ENCODE results near the gene BPNT1. TPM values are rescaled to one million over a fixed set of nuclear protein-coding genes. Genes with fewer than 3 reads are reported as not detected.

The BPNT1 gene
- polyA plus RNA-seq, 1 donor from 2014 or later: 47.2 TPM

- Histone ChIP-seq H3F3A (ENCODE audit: insufficient read depth, low read length, poor library complexity, severe bottlenecking) (no peaks in the 10 kb centered on the region), H3K4me3 (ENCODE audit: low read length) (no peak overlapping the region), H3K79me2 (replicated peaks; ENCODE audit: insufficient read depth, low read length) (no peaks in the 10 kb centered on the region), H3K27ac (ENCODE audit: low read length) (no peak overlapping the region), H3K9me3 (ENCODE audit: low read length) (no peaks in the 10 kb centered on the region), H3K36me3 (ENCODE audit: insufficient read depth, low read length) (peaks cover 6% of the 10 kb centered on the region), H2AFZ (ENCODE audit: low read depth, low read length) (no peak overlapping the region), H3K9me2 (ENCODE audit: insufficient read depth, low read length) (no peaks in the 10 kb centered on the region), H4K20me1 (ENCODE audit: insufficient read depth) (no peaks in the 10 kb centered on the region), H3K4me2 (ENCODE audit: low read length) (no peak overlapping the region), H3K27me3 (ENCODE audit: insufficient read depth, low read depth, low read length) (no peaks in the 10 kb centered on the region), H3K9ac (ENCODE audit: low read length) (no peak overlapping the region)
- no peak for TF ChIP-seq TAF1 (IDR thresholded peaks at IDR 0.05; ENCODE audit: low read depth)
- TF ChIP-seq REST (IDR thresholded peaks at IDR 0.05; ENCODE audit: borderline replicate concordance): no peak
- no peak for TF ChIP-seq RAD21 (conservative IDR thresholded peaks at IDR 0.05)
- no peak for TF ChIP-seq EP300 (conservative IDR thresholded peaks at IDR 0.05; ENCODE audit: poor library complexity, severe bottlenecking)
Measured at GRCh38 chr1:220124542-220124941, 35.0 kb upstream of the BPNT1 start.

DNA sequence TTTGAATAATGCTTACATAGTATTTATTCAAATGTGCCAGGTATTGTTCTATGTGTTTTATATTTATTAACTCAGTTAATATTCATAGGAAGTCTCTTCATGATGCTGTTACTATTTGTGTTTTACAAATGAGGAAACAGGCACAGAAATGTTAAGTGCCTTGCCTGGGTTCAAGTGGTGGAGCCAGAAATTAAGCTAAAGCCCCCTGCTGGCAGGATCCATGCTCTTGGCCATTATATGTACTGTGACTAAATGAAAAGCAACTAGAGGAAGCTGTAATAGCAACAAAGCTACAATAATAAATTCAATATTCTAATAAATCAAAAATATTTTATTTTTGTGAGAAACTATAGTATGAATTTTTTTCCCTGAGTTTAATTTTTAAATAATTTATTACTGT lies 34.3 kb upstream of the BPNT1 start:
- Histone ChIP-seq H3K27ac (ENCODE audit: low read length) (no peak overlapping the region), H3K27me3 (ENCODE audit: insufficient read depth, low read depth, low read length) (no peaks in the 10 kb centered on the region), H3K9ac (ENCODE audit: low read length) (no peak overlapping the region), H3K9me2 (ENCODE audit: insufficient read depth, low read length) (no peaks in the 10 kb centered on the region), H3K9me3 (ENCODE audit: low read length) (no peaks in the 10 kb centered on the region), H3K36me3 (ENCODE audit: insufficient read depth, low read length) (peaks cover 4% of the 10 kb centered on the region), H3F3A (ENCODE audit: insufficient read depth, low read length, poor library complexity, severe bottlenecking) (no peaks in the 10 kb centered on the region), H3K79me2 (replicated peaks; ENCODE audit: insufficient read depth, low read length) (no peaks in the 10 kb centered on the region), H3K4me3 (ENCODE audit: low read length) (no peak overlapping the region), H4K20me1 (ENCODE audit: insufficient read depth) (no peaks in the 10 kb centered on the region), H3K4me2 (ENCODE audit: low read length) (no peak overlapping the region), H2AFZ (ENCODE audit: low read depth, low read length) (no peak overlapping the region)
- TF ChIP-seq EP300 (conservative IDR thresholded peaks at IDR 0.05; ENCODE audit: poor library complexity, severe bottlenecking): no peak
- TF ChIP-seq EZH2 (IDR thresholded peaks at IDR 0.05; ENCODE audit: borderline replicate concordance, insufficient read depth, low read length, poor library complexity, severe bottlenecking): no peak
- TF ChIP-seq, protein P1, sequence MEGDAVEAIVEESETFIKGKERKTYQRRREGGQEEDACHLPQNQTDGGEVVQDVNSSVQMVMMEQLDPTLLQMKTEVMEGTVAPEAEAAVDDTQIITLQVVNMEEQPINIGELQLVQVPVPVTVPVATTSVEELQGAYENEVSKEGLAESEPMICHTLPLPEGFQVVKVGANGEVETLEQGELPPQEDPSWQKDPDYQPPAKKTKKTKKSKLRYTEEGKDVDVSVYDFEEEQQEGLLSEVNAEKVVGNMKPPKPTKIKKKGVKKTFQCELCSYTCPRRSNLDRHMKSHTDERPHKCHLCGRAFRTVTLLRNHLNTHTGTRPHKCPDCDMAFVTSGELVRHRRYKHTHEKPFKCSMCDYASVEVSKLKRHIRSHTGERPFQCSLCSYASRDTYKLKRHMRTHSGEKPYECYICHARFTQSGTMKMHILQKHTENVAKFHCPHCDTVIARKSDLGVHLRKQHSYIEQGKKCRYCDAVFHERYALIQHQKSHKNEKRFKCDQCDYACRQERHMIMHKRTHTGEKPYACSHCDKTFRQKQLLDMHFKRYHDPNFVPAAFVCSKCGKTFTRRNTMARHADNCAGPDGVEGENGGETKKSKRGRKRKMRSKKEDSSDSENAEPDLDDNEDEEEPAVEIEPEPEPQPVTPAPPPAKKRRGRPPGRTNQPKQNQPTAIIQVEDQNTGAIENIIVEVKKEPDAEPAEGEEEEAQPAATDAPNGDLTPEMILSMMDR (IDR thresholded peaks at IDR 0.05; ENCODE audit: poor library complexity, severe bottlenecking): no peak
- TF ChIP-seq TAF1 (IDR thresholded peaks at IDR 0.05; ENCODE audit: low read depth): no peak
- no peak for TF ChIP-seq RAD21 (conservative IDR thresholded peaks at IDR 0.05)
- no peak for TF ChIP-seq POLR2AphosphoS5 (IDR thresholded peaks at IDR 0.05)

GRCh38 chr1:220123066-220123465 lies 33.5 kb upstream of the BPNT1 start:
- Histone ChIP-seq H3F3A (ENCODE audit: insufficient read depth, low read length, poor library complexity, severe bottlenecking) (no peaks in the 10 kb centered on the region), H3K79me2 (replicated peaks; ENCODE audit: insufficient read depth, low read length) (no peaks in the 10 kb centered on the region), H3K9ac (ENCODE audit: low read length) (no peak overlapping the region), H3K9me2 (ENCODE audit: insufficient read depth, low read length) (no peaks in the 10 kb centered on the region), H3K4me3 (ENCODE audit: low read length) (no peak overlapping the region), H2AFZ (ENCODE audit: low read depth, low read length) (no peak overlapping the region), H3K36me3 (ENCODE audit: insufficient read depth, low read length) (peaks cover 4% of the 10 kb centered on the region), H4K20me1 (ENCODE audit: insufficient read depth) (no peaks in the 10 kb centered on the region), H3K27me3 (ENCODE audit: insufficient read depth, low read depth, low read length) (no peaks in the 10 kb centered on the region), H3K9me3 (ENCODE audit: low read length) (no peaks in the 10 kb centered on the region), H3K27ac (ENCODE audit: low read length) (no peak overlapping the region), H3K4me2 (ENCODE audit: low read length) (no peak overlapping the region)
- no peak for TF ChIP-seq MXI1 (conservative IDR thresholded peaks at IDR 0.05; ENCODE audit: poor library complexity, severe bottlenecking)

Data from neural cell (in vitro differentiated cells).